Measurements from ENCODE around the gene MAB21L4.

- TF ChIP-seq GABPA (IDR thresholded peaks at IDR 0.05; ENCODE audit: borderline replicate concordance, insufficient read depth, low read length) (no peak), CTCF (IDR thresholded peaks at IDR 0.05; ENCODE audit: control extremely low read depth in 1 of 3, insufficient read depth in 1 of 3, low read depth in 1 of 3, low read length in 3 of 3) (no peak)
Measured at GRCh38 chr2:240929364-240930095, 33.6 kb upstream of the MAB21L4 start.

Measured in H1 (cell line).